GM12865 (cell line): ENCODE results near the gene TRPV5.

Experiments used
- DNase-seq: peaks from one replicate; pipeline ENCODE4 v3.0.0; 2010; ENCODE audit warnings: low read depth
- H3K4me3 ChIP-seq: 2 replicates; pipeline ENCODE4 v1.5.1; 2011; ENCODE audit warnings: mild to moderate bottlenecking, low read depth, low read length, control low read depth
- CTCF ChIP-seq: IDR thresholded peaks from 2 replicates; pipeline ENCODE4 v1.5.1; 2011; ENCODE audit warnings: low read length, control low read depth, low read depth, inconsistent platforms; ENCODE audit not compliant: insufficient read depth; ENCODE audit errors: missing control alignments

Gene TRPV5

GRCh38 chr7:142880876-142881505, 52.6 kb downstream of the TRPV5 start:
- peak; percentile 60 for DNase-seq
- peak; percentile 89 for TF ChIP-seq CTCF
- no peak overlapping the region for H3K4me3 ChIP-seq

DNA sequence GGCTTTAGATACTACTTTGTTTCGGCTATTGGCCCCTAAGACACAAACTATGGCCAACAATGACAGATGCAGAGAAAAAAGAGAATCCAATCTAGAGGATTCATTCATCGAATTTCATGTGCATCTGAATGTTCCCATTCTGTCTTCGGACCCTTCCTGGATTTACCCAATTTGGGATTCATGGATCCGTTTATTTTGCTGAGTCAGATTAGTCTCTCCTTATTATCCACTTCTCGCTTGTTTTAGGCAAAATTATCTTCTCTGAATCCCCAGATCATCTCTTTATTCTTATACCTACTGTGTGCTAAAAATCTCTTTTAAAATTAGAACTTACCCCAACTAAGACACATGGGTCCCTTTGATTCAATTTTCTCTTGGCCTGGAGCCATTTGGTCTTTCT, 54.5 kb downstream of the TRPV5 start:
- DNase-seq = no peak
- TF ChIP-seq CTCF = no peak
- H3K4me3 ChIP-seq = no peak overlapping the region

- DNase-seq = no peak
- H3K4me3 ChIP-seq = no peak overlapping the region
- no peak for TF ChIP-seq CTCF
Measured at GRCh38 chr7:142878315-142878714, 55.2 kb downstream of the TRPV5 start.

GRCh38 chr7:142876991-142877910, 56.3 kb downstream of the TRPV5 start:
- no peak for TF ChIP-seq CTCF
- no peak for DNase-seq
- H3K4me3 ChIP-seq = no peak overlapping the region

- no peak for DNase-seq
- TF ChIP-seq CTCF = no peak
- H3K4me3 ChIP-seq = no peak overlapping the region
Measured at GRCh38 chr7:142876236-142876960, 57.1 kb downstream of the TRPV5 start.

- DNase-seq = no peak
- no peak for TF ChIP-seq CTCF
- no peak overlapping the region for H3K4me3 ChIP-seq
Measured at GRCh38 chr7:142875456-142875855, 58.1 kb downstream of the TRPV5 start.
